NCI-H748 treated with DMSO at 0.1 percent for 48 hours (cell line): Measurements from ENCODE around the gene FBXL17.
A peak's percentile ranks its signal among the peaks of the same experiment; 100 is the strongest.

Experiments
- DNase-seq: peaks from one replicate; lab custom pipeline; 2025; lab: John Stamatoyannopoulos, UW

The FBXL17 gene

DNA sequence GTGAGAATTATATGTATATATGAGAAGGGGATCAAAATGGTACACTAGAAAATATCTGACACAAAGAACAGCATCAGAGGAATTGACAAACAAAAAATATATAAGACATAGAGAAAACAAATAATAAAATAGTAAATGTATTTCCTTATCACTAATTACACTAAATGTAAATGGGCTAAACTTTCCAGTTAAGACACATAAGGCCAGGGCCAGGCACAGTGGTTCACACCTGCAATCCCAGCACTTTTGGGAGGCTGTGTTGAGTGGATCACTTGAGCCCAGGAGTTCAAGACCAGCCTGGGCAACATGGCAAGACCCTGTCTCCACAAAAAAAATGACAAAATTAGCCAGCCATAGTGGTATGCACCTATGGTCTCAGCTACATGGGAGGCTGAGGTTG, 8.5 kb downstream of the FBXL17 start:
- no peak for DNase-seq

GRCh38 chr5:108372369-108372768, 9.5 kb downstream of the FBXL17 start:
- no peak for DNase-seq

DNA sequence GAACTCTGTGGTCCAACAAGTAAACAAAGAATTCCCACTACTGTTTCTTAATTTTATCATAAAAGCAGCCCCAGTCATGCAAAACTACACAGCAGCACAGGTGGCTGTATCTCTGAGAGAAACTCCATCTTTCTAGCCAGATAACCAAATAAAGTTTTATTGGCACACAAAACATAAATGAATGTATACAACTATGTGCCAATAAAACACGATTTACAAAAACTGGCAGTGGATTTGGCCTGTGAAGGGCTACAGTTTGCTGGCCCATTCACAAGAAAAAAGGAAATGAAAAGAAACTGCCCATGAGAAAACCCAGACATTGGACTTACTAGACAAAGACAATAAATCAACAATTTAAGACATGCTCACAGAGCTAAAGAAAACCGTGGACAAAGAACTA, 10.6 kb downstream of the FBXL17 start:
- DNase-seq = no peak

- DNase-seq = no peak
Measured at GRCh38 chr5:108369167-108369566, 12.7 kb downstream of the FBXL17 start.

DNA sequence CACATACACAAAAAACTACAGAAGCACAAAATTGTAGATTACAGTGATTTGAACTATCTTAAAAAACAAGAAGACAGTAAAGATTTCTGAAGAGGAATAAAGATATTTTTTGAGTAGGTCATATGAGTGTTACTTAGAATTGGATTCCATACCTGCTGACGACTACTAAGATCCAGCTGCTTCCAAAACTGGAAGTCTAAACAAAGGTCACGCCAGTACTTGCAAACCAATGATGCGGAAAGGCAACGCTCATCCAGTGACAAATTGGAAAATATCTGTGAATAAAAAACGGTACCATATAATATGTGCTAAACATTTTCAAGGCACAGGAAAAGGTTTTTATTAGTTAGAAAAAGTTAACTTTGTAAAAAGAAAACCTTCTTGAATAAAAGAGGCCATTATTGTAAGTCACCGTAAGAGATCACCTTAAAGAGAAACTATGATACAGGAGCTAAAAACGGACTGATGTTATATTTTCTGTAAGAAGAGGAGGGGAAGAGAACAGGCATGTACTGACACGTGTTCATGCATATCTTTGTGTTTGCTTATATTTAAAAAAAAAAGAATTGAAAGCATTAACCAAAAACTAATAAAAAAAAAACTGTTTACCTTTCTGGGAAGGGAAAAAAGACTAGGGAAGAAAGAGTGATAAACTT, 14.1 kb downstream of the FBXL17 start:
- DNase-seq = no peak

DNA sequence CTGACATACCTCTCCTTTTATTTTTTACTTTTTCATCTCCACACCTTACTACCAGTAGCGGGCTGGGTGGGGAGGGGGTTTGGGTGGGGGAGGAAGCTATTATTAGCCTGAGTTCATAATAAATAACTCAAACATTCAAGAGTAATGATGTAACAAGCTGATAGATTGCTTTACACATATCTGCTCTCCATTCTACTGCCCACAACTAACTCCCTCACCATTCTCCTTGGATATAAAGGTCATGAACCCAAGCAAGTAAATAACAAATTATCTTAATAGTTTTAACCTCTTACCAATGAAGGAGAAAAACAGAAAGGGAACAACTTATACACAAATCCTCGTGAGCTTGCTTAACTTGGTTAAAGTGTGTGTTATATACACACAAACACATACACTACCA, 15.4 kb downstream of the FBXL17 start:
- DNase-seq = no peak

DNA sequence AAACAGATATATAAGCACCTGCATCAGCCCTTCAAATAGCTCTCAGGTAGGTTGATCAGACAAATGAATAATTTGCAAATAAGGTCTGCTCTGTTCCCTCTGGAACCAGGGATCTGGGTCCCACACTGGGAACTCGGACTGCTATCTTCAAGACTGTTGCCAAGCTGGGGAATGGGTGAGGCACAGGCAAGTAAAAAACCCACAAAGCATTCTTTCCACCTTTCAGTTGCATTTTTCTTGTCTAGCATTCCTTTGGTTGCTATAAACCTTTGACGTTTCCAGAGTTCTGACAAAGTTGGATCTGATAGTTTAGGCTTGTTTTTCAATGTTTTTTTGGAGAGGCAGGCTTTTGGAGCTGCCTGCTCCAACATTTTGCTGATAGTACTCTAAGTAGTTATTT, 20.1 kb downstream of the FBXL17 start:
- DNase-seq = no peak

DNA sequence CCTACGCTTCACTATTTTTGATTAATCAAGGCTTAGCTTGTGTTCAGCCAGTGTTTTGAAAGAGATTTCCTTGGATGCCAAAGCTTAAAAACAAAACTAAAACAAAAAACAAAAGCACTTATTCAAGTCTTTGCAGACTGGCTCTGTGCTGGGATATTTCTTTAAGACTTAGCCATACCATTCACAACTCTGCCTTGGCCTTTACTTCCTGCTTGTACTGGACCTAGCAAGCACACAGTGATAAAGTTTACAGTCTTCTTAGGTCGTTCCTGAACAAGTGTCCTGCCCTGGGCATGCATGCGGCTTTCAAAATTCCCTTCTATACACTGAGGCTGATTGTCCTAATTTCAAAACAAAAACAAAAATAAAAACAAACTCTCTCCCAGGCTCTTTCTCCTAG, 20.7 kb downstream of the FBXL17 start:
- no peak for DNase-seq

- no peak for DNase-seq
Measured at GRCh38 chr5:108360280-108360679, 21.6 kb downstream of the FBXL17 start.

- no peak for DNase-seq
Measured at GRCh38 chr5:108356286-108356685, 25.6 kb downstream of the FBXL17 start.

DNA sequence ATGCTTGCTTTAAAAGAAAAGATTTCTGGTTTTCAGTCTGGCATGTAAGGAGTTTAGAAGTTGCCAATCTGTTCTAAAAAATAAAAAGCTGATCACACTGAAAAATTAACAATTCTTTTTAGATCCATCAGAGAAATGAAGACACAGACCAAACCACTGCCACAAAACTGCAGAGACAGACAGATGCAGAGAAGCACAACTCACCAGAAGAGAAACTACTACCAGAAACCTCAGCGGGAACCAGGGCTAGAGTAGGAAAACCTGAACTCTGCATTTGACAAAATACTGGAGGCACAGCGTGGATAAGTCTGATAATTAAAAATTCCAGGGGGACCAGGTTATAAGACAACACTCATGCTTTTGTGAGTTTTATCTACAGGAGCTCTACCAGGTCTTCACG, 28.8 kb downstream of the FBXL17 start:
- no peak for DNase-seq

GRCh38 chr5:108345541-108346171, 36.2 kb downstream of the FBXL17 start:
- peak; percentile 50 for DNase-seq

GRCh38 chr5:108344103-108344822, 37.6 kb downstream of the FBXL17 start:
- no peak for DNase-seq

DNA sequence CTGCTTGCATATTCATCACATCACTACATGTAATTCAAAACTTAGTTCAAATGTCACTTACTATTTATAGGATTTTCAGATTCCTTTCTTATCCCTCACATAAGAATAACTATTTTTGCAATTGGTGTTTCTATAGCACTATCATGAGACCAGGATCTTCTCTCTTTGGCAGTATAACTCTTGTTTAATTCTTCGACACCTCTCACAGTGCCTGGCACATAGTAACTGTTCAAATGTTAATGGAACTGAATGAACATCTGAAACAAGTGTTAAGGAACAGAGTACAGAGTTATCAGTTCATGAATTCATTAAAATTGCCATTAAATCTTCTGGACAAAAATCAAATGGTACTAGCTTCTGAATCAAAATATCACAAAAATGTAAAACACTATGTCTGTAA, 40.0 kb downstream of the FBXL17 start:
- no peak for DNase-seq

DNA sequence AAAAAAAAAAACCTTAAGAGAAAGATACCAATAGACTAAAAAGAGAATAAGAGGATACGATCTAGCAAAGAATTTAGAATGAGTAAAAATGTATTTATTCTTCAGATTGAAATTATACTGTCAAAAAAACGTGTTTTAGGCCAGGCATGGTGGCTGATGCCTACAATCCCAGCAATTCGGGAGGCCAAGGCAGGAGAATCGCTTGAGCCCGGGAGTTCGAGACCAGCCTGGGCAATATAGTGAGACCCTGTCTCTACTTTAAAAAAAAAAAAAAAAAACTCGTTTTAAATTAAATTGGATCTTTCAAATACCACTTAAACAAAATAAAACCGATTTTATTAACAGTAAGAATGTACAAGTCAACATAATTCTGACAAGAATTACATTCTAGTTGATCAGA, 41.8 kb downstream of the FBXL17 start:
- no peak for DNase-seq

GRCh38 chr5:108339220-108339619, 42.7 kb downstream of the FBXL17 start:
- no peak for DNase-seq

GRCh38 chr5:108334225-108334624, 47.7 kb downstream of the FBXL17 start:
- no peak for DNase-seq

DNA sequence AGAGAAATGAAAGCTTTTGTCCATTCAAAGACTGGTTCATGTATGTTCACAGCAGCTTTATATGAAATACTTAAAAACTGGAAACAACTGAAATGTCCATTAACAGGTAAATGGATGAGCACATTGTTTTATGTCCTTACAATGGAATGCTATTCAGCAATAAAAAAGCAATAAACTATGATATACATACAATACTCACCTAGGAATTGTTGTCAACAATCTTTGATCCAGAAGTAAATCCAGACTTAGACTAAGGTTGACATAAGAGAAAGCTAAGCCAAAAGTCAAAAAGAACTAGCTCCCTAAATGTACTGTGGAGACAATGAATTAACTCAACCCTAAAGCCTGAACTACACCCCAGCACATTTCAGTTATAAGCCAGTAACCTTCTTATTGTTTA, 54.9 kb downstream of the FBXL17 start:
- no peak for DNase-seq

GRCh38 chr5:108324886-108325285, 57.0 kb downstream of the FBXL17 start:
- no peak for DNase-seq

DNA sequence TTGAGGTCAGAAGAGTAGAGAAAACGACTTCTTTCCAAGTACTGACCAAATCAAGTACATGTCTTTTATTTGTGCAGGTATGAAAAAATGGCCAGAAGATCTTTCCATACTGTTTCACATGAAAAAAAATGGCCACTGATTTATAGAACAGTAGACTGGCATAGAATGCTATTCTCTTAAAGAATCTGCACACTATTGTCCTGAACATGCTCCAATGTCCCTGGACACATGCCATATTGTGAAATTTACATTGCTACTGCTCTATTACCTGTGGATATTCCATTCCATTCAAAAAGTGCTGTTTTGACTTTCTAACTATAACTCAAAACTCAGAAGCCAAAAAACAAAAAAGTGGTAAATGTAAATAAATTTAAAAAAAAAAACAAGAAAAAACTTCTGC, 60.6 kb downstream of the FBXL17 start:
- DNase-seq = no peak

DNA sequence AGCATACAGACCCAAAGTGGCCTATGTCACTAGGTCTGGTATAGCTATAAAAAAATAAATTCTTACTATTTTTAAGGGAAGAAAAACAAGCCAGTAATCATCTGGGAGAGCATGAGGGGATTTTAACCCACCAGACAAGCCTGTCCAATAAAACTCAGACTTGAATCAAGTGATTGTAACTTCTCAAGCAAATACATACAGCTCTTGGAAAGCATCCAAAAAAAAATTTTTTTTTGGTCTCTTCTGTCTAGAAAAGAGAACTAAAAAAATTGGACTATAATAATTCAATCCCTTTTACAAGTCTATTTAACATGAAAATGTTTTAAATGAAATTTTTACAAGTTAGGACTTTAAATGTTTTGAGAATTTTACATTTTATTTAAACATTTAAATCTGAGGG, 61.7 kb downstream of the FBXL17 start:
- DNase-seq = no peak

- DNase-seq = no peak
Measured at GRCh38 chr5:108315829-108316228, 66.1 kb downstream of the FBXL17 start.

DNA sequence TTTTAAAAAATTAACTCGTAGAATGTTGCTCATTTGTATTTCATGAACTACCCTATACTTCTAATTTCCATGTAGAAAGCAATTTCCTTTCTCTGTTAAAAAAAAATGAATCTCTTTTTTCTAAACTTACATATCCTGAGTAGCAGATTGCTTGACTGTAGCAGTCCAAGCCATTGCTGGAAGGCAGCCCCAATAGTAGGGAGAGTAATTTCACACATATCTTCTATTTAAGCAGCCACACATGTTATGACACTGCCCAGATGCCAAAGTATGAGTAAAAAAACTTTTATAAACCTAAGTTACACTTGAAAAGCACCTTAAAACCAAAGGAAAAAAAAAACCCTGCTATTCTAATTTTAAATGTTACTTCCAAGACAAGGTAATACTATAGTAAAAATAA, 69.6 kb downstream of the FBXL17 start:
- DNase-seq = no peak

DNA sequence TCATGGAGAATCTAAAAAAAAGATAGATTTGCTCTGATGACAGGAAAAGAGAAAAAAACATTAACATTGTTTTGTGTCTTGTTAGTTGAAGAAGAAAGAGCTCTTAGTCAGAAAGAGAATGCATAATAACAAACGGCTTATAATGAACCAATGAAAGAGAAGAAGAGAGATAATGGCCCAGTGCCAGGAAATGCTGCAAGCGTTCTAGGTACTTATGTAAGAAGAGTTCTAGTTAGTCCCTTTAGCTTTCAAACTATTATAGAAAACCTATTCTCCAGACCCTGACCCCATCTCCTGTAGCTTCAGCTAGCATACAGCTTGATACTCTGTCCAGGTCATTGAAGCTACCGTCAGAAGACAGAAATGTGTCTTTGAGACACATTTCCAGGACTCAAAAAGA, 70.2 kb downstream of the FBXL17 start:
- no peak for DNase-seq
